Body of pancreas (tissue), 4 donors: Measurements from ENCODE around the gene USP13.

Source experiments
- CTCF ChIP-seq, 7 experiments: fragments of 450-650 bp in 4 of 7; fragments of 200-600 bp in 3 of 7; sonication (generic) in 3 of 7; IDR thresholded peaks; one replicate each; pipeline ENCODE4 v1.5.1; 2016 to 2019; ENCODE audit warnings: antibody characterized with exemption in 7 of 7
- POLR2A ChIP-seq, 3 donors: fragments of 450-650 bp; IDR thresholded peaks; one replicate each; pipeline ENCODE4 v1.6.1; 2016; ENCODE audit warnings: antibody characterized with exemption in 3 of 3, mild to moderate bottlenecking in 2 of 3

GRCh38 chr3:179694731-179695130 lies 41.9 kb downstream of the USP13 start:
- TF ChIP-seq CTCF (IDR thresholded peaks at IDR 0.05) (no peak), POLR2A (IDR thresholded peaks at IDR 0.05) (no peak)
